GM21723 (cell line): ENCODE data around the gene XCL1.
"Not testable (repeated sequence)": the region's sequence is repeated elsewhere in the genome, so short reads cannot be mapped to it uniquely, and the experiment has no call there.

ENCODE experiments used
- ATAC-seq: cut with Tn5 transposase; IDR thresholded peaks from one replicate; pipeline ENCODE4 v1.9.1; 2021; ENCODE audit warnings: mild to moderate bottlenecking, moderate library complexity; ENCODE audit not compliant: unreplicated experiment

XCL1 gene

DNA sequence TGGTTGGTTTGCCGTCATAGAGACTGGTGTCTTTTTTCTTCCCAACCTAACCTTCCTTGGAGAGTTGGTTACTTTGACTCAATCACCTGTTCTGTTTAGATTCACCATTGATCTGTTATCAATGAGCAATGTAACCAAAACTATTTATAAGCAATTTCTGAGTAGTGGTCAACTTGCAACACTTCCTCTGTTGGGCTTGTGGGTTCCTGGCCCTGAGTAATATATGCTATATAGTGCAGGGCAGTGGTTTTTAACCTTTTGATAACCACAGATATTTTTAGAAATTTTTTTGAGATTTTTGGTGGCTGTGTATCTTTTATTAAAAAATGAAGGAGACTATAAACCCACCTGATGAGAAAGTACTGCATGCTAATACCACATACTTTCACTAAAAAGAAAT, 9.4 kb upstream of the XCL1 start:
- no peak for ATAC-seq

DNA sequence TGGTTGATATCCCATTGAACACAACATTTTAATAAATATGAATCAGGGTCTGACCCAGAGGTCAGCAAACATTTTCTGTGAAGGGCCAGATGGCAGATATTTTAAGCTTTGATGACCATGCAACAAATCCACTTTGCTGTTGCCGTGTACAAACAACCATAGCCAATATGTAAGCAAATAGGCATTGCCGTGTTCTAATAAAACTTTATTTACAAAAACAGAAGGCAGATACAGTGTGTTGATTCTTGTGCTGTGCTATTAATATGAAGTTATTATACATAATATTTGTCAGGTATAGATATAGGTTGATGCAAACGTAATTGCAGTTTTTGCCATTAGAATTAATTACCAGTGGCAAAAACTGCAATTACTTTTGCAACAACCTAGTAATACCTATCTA, 8.8 kb upstream of the XCL1 start:
- ATAC-seq: no peak

DNA sequence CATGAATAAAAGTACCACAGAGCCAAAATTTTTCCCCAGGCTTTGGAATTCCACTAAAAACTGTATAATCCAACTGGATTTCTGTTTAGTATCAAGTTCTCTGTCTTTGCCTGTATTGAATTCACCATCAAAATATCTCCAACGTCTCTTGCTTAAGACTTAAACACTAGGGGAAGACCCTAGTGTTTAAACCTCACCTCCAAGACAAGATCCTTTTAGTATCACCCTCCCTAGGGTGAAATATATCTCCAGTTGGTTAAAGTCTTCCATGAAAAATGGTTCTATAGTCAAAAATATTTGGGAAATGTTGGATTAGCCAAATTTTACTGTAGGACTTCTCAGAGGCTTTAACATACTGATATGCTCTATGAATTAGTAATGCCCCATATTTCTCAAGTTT, 8.1 kb upstream of the XCL1 start:
- no peak for ATAC-seq

DNA sequence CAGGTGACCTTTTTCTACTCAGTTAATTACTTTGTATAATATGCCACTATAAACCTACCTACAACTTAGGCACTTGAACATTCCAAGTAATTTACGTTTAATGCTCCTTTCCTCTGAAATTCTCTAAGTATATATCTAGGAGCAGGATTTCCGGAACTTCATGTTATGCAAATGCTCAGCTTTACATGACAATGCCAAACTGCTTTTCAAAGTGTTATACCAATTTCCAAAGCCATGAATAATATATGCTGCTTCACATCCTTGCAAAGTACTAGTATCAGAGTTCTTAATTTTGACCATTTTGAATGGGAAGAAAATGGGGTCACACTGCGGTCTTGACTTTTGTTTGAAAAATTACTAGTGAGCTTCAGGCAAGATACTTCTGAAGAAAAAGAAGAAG, 5.8 kb upstream of the XCL1 start:
- ATAC-seq: no peak

- no peak for ATAC-seq
Measured at GRCh38 chr1:168572633-168573032, 3.8 kb upstream of the XCL1 start.

DNA sequence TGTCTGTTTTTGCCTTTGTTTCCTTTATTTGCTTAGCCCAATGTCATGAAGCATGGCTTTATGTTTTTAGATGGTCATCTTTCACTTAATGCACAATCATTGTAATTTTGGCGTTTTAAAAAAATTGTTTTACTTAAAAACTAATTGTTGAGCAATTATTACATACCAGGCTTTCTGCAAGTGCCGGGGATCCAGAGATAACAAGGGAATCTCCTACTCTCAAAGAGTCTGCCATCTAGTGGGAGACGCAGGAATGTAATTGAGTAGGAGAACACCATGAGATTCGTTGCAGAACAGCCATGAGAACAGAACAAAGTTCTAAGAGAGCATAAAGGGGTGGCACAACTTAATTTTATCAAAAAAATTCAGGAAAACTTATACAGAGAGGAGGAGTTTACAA, 2.2 kb upstream of the XCL1 start:
- ATAC-seq: not testable (repeated sequence)

- not testable (repeated sequence) for ATAC-seq
Measured at GRCh38 chr1:168578531-168579185, 2.3 kb downstream of the XCL1 start.

- ATAC-seq: not testable (repeated sequence)
Measured at GRCh38 chr1:168580290-168580689, 3.9 kb downstream of the XCL1 start.

DNA sequence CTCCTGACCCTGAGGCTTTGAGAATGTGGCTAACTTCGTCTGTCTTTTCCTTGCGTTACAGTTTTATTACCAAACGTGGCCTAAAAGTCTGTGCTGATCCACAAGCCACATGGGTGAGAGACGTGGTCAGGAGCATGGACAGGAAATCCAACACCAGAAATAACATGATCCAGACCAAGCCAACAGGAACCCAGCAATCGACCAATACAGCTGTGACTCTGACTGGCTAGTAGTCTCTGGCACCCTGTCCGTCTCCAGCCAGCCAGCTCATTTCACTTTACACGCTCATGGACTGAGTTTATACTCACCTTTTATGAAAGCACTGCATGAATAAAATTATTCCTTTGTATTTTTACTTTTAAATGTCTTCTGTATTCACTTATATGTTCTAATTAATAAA, 4.6 kb downstream of the XCL1 start:
- not testable (repeated sequence) for ATAC-seq

DNA sequence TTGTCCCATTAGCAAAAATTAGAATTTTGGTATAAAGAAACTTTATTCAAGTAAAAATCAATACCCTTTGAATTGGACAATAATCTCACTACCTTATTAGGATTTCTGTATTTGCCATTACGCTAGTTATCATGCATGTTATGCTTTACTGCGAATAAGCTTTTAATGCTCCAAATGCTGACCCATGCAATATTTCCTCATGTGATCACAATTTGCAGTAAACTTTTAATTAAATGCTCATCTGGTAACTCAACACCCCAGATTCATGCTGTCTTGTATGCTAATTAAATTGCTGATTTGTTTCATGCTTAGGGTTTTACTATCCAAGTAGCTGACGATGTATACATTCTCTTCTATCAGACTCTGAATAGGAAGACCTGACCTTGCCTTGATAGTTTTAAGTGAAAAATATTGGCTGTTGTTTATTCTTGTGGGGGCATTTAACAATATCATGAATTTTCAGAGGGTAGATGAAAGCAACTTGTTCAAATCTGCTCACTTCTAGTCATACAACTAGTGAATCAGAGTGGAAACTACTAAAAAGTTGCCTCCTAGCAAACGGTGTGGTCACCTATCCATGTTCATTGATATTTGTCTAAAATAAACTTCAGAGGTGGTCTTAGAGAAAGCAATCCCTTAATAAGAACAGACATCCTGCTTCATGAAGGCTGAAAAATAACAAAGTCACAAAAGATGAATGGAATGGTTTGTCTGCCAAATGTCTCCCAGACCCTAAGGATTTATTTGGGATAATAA, 5.6 kb downstream of the XCL1 start:
- no peak for ATAC-seq

- no peak for ATAC-seq
Measured at GRCh38 chr1:168582688-168583336, 6.4 kb downstream of the XCL1 start.

- no peak for ATAC-seq
Measured at GRCh38 chr1:168583571-168583970, 7.2 kb downstream of the XCL1 start.

DNA sequence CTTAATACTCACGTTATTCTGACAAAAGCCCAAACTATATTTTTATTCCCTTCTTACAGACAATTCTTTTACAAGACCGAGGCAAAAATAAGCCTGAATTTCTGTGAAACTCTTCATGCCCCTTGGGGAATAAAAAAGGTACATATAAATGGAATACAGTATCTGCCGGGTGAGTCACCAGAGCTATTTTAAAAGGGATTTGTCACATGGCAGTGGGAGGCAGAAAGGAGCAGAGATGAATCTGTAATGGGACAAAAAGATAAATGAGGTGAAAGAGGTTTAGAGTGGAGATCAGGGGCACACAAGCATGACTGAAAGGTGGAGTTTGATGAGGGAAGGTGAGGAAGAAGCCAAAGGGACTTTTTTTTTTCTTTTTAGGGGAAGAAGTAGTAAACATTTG, 8.8 kb downstream of the XCL1 start:
- ATAC-seq: no peak

DNA sequence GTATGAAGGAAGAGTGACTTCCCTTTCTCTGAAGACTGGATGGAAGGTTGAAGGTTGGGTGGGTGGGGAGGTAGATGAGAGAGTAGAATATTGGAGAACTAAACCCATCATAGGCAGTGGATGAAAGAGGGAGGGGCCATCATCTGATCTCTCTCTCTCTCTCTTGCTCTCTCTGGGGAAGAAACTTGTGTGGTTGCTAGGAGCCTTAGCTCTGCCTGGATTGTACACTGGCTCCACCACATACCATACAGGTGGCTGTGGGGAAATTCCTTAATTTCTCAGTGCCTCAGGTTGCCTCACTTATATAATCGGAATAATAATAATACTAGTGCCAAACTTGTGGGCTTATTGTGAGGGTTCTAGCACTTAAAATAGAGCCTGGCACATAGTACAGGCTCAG, 9.5 kb downstream of the XCL1 start:
- no peak for ATAC-seq

DNA sequence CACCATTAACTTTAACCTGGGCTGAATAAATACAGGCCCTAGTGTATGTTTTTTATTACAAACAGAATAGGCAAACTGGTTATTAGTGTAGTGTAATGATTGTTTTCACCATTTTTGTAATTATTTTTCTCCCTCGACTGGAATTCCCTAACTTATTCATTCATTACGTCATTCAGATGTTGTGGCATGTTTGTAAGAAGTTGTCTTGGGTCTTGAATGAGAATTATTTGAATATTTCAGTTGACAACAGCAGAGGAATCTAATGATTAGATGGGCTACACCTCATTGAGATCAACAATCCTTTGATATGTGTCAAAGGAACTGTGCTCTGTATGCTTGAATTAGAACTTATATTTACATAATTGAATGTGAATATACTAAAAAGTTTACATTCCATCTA, 12.8 kb downstream of the XCL1 start:
- no peak for ATAC-seq

DNA sequence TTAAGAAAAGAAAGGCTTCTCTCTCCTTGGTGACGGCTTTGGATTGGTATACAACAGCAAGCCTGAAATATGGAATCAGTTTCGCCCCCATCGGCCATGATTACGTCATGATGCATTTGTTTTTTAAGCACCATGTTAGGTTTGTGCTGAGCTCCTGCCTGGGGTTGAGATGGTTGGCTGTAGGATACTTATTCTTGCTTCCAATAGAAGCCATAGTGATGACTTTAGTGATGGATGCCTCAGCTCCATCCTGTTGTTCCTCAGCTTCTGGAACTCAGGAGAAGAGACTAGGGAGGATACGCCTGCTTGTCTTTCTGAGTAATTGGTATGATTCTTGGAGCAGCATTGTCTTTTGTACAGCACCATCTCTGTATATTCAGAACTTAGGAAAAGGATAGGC, 14.7 kb downstream of the XCL1 start:
- ATAC-seq: no peak

DNA sequence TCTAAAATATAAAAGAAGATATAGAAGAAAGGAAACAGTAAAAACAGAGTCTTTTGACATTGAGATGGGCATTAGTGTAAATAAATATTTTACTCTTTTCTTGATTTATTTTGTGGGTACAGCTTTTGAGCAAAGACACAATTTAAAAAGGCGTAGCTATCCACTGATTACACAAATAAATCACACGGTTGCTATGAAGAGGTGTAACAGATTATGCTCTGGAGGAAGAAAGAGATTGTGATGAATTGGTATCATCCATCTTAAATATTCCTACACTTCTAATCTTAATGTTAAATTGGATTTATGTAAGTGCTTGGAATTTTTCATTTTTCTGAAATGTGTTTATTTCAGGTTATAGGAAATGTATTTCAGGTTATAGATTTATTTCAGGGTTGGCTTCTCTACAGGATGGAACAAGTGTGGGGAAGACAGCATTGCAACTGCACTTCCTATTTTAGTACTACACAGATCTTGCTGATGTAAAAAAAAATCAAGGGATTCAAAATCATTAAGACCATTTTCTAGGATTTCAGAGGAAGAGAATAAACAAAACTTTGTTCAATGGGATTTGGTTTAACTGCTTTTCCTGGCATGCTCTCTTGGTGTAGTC, 15.3 kb downstream of the XCL1 start:
- ATAC-seq: no peak

DNA sequence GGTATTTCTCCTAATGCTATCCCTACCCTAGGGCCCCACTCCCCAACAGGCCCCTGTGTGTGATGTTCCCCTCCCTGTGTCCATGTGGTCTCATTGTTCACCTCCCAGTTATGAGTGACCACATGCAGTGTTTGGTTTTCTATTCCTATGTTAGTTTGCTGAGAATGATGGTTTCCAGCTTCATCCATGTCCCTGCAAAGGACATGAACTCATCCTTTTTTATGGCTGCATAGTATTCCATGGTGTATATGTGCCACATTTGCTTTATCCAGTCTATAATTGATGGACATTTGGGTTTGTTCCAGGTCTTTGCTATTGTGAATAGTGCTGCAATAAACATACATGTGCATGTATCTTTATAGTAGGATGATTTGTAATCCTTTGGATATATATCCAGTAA, 19.0 kb downstream of the XCL1 start:
- not testable (repeated sequence) for ATAC-seq

GRCh38 chr1:168598125-168598524, 21.7 kb downstream of the XCL1 start:
- ATAC-seq: no peak

GRCh38 chr1:168598892-168599291, 22.5 kb downstream of the XCL1 start:
- ATAC-seq: no peak

- ATAC-seq: no peak
Measured at GRCh38 chr1:168599641-168600040, 23.2 kb downstream of the XCL1 start.

GRCh38 chr1:168601051-168601450, 24.6 kb downstream of the XCL1 start:
- no peak for ATAC-seq
